D341Med (cell line): ENCODE data around the gene TCP10L.
A peak's percentile ranks its signal among the peaks of the same experiment; 100 is the strongest.
"Not testable (repeated sequence)": the region's sequence is repeated elsewhere in the genome, so short reads cannot be mapped to it uniquely, and the experiment has no call there.

Source experiments
- DNase-seq: peaks from one replicate; pipeline ENCODE4 v3.0.0; 2012; ENCODE audit warnings: low spot score

The TCP10L gene

GRCh38 chr21:32585970-32586369, 647 bp upstream of the TCP10L start:
- DNase-seq: no peak

- DNase-seq: no peak
Observed at GRCh38 chr21:32584472-32584871, 851 bp downstream of the TCP10L start.

GRCh38 chr21:32581732-32582131, 3.6 kb downstream of the TCP10L start:
- no peak for DNase-seq

GRCh38 chr21:32580949-32581348, 4.4 kb downstream of the TCP10L start:
- DNase-seq: no peak

- DNase-seq: no peak
Observed at GRCh38 chr21:32578107-32578691, 7.1 kb downstream of the TCP10L start.

GRCh38 chr21:32576011-32576410, 9.3 kb downstream of the TCP10L start:
- DNase-seq: no peak

- DNase-seq: no peak
Observed at GRCh38 chr21:32574946-32575925, 10.1 kb downstream of the TCP10L start.

GRCh38 chr21:32572574-32573420, 12.5 kb downstream of the TCP10L start:
- DNase-seq: no peak

GRCh38 chr21:32570456-32570855, 14.9 kb downstream of the TCP10L start:
- no peak for DNase-seq

- peak; percentile 81 for DNase-seq
Observed at GRCh38 chr21:32569261-32570230, 15.8 kb downstream of the TCP10L start.

- no peak for DNase-seq
Observed at GRCh38 chr21:32567626-32568025, 17.7 kb downstream of the TCP10L start.

GRCh38 chr21:32566741-32567389, 18.5 kb downstream of the TCP10L start:
- no peak for DNase-seq

GRCh38 chr21:32565856-32566465, 19.4 kb downstream of the TCP10L start:
- no peak for DNase-seq

GRCh38 chr21:32562915-32563314, 22.4 kb downstream of the TCP10L start:
- DNase-seq: no peak

- no peak for DNase-seq
Observed at GRCh38 chr21:32562426-32562825, 22.9 kb downstream of the TCP10L start.

GRCh38 chr21:32561476-32561875, 23.8 kb downstream of the TCP10L start:
- not testable (repeated sequence) for DNase-seq

- no peak for DNase-seq
Observed at GRCh38 chr21:32560896-32561295, 24.4 kb downstream of the TCP10L start.

GRCh38 chr21:32559006-32559610, 26.2 kb downstream of the TCP10L start:
- DNase-seq: no peak

GRCh38 chr21:32558106-32558505, 27.2 kb downstream of the TCP10L start:
- DNase-seq: no peak
